KOPT-K1 (cell line): ENCODE results near the gene DYDC2.
"Not testable (repeated sequence)": the region's sequence is repeated elsewhere in the genome, so short reads cannot be mapped to it uniquely, and the experiment has no call there.

Source experiments
- H3K27ac ChIP-seq: fragments of 200-600 bp; sonication (generic); 2 replicates; pipeline ENCODE4 v1.5.1; 2016; ENCODE audit warnings: antibody characterized with exemption, mild to moderate bottlenecking, low read depth, low read length; ENCODE audit not compliant: poor library complexity, severe bottlenecking
- H3K36me3 ChIP-seq: fragments of 200-600 bp; sonication (generic); 2 replicates; pipeline ENCODE4 v1.5.1; 2017; ENCODE audit warnings: antibody characterized with exemption, mild to moderate bottlenecking, low read length, moderate library complexity; ENCODE audit not compliant: insufficient read depth
- H3K9me3 ChIP-seq: fragments of 200-600 bp; sonication (generic); 2 replicates; pipeline ENCODE4 v1.5.1; 2017; ENCODE audit warnings: antibody characterized with exemption, low read length, mild to moderate bottlenecking; ENCODE audit not compliant: insufficient read depth, poor library complexity, severe bottlenecking

Gene DYDC2

GRCh38 chr10:80414142-80414895 is 57.7 kb downstream of the DYDC2 start:
- Histone ChIP-seq H3K36me3 (no peaks in the 10 kb centered on the region), H3K27ac (no peak overlapping the region), H3K9me3 (no peaks in the 10 kb centered on the region)

- no peaks in the 10 kb centered on the region for H3K9me3 ChIP-seq
- peaks cover 7% of the 10 kb centered on the region; the same call in 1 of the 2 replicates for H3K36me3 ChIP-seq
- H3K27ac ChIP-seq, result no peak overlapping the region
Observed at GRCh38 chr10:80415734-80416478, 59.3 kb downstream of the DYDC2 start.

GRCh38 chr10:80416479-80417098 is 60.0 kb downstream of the DYDC2 start:
- Histone ChIP-seq H3K27ac (no peak overlapping the region), H3K9me3 (no peaks in the 10 kb centered on the region), H3K36me3 (peaks cover 14% of the 10 kb centered on the region; the same call in 1 of the 2 replicates)

- not testable (repeated sequence) for H3K27ac ChIP-seq, H3K9me3 ChIP-seq
- H3K36me3 ChIP-seq, result peaks cover 20% of the 10 kb centered on the region
Observed at GRCh38 chr10:80417256-80417655, 60.7 kb downstream of the DYDC2 start.
